Hindlimb muscle (tissue), 1 donor: ENCODE data around the gene PDGFD. TPM values are rescaled to one million over a fixed set of nuclear protein-coding genes. Genes with fewer than 3 reads are reported as not detected.

Experiments used
- DNase-seq: peaks from one replicate; pipeline ENCODE4 v3.0.0-alpha.2; 2013
- polyA plus RNA-seq: library from polyadenylated mRNA; unstranded; fragments of 120-200 nt; gene quantifications from one replicate; pipeline ENCODE4 v1.2.1, GENCODE V29; 2013; ENCODE audit not compliant: insufficient read length

Gene PDGFD
- polyA plus RNA-seq, 1 donor: 19.1 TPM

DNA sequence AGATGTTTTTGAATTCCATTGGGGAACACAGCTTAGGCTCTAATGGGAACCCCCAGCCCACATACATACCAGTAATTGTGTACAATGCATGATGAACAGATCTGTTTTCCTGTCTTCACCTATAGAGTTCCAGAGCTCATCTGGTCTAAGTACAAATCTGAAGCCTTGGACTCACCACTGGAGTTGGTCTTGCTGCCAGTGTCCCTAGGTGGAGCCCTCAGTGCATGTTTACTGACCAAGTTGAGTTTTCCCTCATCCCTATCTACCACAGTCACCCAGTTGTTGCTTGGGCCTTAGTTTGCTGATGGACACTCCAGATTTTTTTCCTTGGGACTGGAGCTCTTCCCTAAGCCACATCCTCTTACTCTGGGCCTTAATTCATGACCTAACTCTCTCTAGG is 286.7 kb downstream of the PDGFD start:
- DNase-seq: no peak

DNA sequence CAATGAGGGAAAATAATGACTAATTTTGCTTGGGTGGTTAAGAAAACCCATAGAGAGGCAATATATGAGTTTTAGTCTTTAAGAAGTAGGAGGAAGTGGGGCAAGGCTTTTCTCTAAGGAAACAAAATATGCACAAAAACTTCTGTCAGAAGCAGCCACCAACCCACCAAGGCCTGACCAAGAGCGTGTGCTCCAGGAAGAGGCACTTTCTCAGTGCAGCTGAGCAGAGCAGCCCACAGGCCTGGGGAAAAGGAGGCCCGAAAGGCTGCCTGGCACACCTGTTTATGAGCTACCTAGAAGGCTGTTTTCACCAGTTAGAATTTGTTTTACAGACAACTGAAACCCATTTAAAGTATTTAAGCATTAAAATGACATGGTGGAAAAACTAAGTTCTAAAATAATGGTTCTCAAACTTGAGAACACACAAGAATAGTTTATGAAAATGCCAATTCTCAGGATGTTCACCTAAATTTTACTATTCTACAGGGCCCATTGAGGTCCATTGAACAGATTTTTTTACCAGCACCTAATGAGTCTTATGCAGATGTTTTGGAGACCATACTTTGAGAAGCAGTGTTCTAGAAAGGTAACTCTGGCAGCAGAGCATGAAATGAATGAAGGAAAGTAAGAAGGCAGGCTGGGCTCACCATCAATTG is 288.0 kb downstream of the PDGFD start:
- DNase-seq: no peak

DNA sequence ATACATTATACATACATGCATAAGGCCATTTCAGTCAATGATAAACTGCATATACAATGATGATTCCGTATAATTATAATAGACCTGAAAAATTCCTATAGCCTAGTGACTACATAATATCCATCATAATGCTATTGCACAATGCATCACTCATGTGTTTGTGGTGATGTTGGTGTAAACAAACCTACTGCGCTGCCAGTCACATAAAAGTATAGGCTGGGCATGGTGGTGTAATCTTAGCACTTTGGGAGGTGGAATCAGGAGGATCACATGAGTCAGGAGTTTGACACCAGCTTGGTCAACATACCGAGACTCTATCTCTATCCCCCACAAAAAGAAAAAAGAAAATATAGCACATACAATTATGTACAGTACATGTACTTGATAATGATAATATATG is 291.2 kb downstream of the PDGFD start:
- DNase-seq: no peak

DNA sequence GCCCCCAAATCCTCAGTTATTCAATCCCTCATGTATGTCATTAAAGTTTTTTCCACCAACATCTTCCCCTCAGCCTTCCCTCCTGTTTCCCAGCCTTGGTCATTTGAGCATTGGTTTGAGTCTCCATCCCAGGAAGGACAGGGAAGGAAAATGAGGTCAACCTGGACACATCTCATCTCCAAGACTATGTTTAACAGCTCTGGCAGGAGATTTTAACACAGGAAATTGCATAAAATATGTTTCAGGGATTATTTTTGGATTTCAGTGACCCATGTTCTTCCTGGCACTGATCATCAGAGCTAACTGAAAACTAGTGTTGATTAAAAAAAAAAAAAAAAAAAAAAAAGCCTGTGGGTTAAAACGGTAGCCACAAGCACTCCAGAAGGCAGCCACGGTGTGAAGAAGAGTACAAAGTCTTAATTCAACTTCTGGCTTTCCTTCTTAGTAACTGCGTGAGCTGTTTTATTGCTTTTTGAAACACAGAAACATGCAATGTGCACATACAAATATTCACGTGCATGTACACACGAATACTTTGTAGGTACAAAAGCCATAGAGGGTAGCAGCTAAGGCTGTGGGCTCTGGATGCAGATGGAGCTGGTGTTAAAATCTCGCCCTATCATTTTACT is 291.9 kb downstream of the PDGFD start:
- no peak for DNase-seq

DNA sequence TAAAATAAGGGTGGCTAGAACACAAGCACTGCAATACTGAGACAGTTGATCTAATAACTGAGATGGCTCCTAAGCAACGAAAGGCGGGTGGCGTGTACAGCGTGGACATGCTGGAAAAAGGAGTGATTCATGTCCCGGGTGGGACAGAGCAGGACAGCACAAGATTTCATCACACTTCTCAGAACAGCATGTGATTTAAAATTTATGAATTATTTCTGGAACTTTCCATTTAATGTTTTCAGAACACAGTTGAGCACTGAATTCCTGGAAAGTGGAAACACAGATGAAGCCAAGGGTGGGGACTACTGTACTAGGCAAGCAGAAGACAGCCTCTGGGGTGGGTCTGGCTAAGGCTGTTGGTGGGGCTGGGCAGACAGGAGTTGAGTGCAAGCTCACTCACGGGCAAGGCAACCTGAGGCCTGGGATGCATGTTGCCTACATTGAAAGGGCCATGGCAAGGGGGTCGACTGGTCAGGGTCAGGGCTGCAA is 293.1 kb downstream of the PDGFD start:
- DNase-seq: peak; percentile 56

DNA sequence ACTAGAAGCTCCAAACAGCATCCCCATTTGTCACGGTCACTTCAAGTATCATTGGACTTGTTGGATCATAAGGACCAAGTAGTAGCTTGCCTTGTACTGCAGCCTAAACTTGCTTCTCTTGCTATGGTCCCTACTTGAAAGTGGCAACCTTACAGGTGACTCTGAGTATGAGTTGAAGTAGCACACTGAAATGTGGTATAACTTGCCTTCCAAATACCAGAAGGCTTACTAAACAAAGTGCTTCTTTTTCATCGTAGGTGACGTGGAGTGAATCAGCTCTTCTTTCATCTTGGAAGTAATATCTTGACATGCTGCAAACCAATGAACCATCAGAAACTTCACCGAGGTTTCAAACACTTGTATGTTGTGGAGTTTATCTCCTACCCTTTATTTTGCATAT is 296.5 kb downstream of the PDGFD start:
- no peak for DNase-seq

DNA sequence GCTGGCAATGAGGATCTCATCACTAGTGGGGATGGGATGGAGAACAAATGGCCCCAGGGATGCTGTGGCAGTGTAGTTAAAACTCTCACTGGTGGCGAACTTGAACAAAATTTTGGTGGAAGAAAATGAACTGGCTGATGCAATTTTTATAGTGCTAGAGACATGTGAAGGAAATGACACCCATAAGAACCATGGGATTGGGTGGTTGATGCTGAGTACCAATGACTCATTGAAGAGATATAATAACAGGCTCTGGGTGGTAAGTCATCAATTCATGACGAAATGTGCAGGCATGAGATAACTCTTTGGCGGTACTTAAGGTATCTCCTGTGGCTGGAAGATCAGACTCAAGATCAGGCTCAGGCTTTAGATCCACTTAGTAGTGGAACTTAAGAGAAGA is 300.4 kb downstream of the PDGFD start:
- DNase-seq: no peak

DNA sequence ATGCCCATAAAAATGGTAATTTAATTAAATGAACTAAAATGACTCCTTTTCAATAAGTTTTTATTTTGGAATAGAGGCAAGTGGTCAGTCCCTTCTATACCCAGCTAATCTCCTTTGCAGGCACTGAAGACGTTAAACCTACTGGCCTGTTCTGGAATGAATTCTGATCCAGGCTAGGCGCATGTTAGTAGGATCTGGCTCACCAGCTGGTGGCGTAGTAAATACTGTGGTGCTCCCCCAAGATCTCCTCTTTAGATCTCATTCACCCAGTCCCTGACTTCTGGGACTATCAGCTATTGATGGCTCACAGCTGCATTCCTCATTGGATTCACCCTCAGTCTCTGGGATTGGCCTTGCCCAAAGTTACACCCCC is 301.2 kb downstream of the PDGFD start:
- no peak for DNase-seq

DNA sequence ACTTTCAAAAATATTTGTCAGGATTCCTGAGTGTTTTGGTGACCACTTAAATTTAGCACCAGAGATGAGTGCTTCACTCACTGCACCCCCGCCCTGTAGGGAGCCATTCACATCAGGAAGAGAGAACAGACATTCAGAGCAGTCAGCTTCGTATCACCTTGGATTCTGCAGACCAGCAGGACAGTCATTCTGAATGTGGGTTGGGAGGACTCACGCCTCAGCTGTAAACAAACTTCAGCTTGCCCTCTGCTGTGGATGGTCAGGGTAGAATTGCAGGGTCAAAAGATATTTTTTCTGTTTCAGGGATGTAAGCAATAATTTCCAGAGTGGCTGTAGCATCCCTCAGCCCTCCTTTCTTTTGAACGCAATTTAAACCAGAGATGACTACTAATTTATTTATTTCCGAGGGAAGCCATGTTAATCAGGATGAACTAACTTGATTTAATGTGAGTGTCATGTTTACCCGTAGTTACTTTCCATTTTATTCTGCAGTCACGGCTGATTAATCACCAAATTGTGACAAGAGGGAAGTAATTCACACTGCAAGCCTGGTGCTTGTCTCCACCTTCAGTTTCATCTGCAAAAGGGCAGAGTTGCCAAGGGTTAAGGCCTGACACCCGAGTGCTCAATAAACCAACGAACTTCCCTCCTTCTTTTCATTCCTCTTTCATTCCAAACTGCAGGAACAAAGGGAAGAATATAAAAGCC is 301.7 kb downstream of the PDGFD start:
- DNase-seq: no peak

Other genes with a start within 250 kb of the PDGFD start
- gene DDI1, start 127.5 kb downstream of the PDGFD start, polyA plus RNA-seq: not detected